GM12891 (cell line): ENCODE data around the gene E2F6.

Experiments used
- DNase-seq: peaks from one replicate; pipeline ENCODE4 v3.0.0; 2011; ENCODE audit warnings: low spot score; ENCODE audit not compliant: insufficient read length
- FAIRE-seq: peaks from 2 replicates; lab custom pipeline; 2011; peaks lifted over from hg19 to GRCh38; lab: Jason Lieb, UNC
- PAX5 ChIP-seq: IDR thresholded peaks from 2 replicates; pipeline ENCODE4 v1.6.1; 2011; ENCODE audit warnings: low read length, moderate library complexity, mild to moderate bottlenecking; ENCODE audit not compliant: insufficient read depth, severe bottlenecking
- POLR2A ChIP-seq: IDR thresholded peaks from 2 replicates; pipeline ENCODE4 v1.6.1; 2011; ENCODE audit warnings: low read depth, low read length, control low read depth
- POLR2AphosphoS5 ChIP-seq: IDR thresholded peaks from 2 replicates; pipeline ENCODE4 v1.6.1; 2011; ENCODE audit warnings: low read depth, low read length, control low read depth
- POU2F2 ChIP-seq: IDR thresholded peaks from 2 replicates; pipeline ENCODE4 v1.6.1; 2011; ENCODE audit warnings: low read depth, mild to moderate bottlenecking, control low read depth, low read length, moderate library complexity
- SPI1 ChIP-seq: IDR thresholded peaks from 2 replicates; pipeline ENCODE4 v1.6.1; 2011; ENCODE audit warnings: low read depth, low read length, control low read depth
- TAF1 ChIP-seq: IDR thresholded peaks from 2 replicates; pipeline ENCODE4 v1.6.1; 2011; ENCODE audit warnings: low read depth, low read length, control low read depth

The E2F6 gene

GRCh38 chr2:11416931-11417330 lies 49.0 kb downstream of the E2F6 start:
- no peak for TF ChIP-seq POLR2A
- TF ChIP-seq POLR2AphosphoS5, result no peak
- TF ChIP-seq TAF1, result no peak
- no peak for TF ChIP-seq POU2F2
- no peak for TF ChIP-seq SPI1
- FAIRE-seq, result no peak
- no peak for DNase-seq

DNA sequence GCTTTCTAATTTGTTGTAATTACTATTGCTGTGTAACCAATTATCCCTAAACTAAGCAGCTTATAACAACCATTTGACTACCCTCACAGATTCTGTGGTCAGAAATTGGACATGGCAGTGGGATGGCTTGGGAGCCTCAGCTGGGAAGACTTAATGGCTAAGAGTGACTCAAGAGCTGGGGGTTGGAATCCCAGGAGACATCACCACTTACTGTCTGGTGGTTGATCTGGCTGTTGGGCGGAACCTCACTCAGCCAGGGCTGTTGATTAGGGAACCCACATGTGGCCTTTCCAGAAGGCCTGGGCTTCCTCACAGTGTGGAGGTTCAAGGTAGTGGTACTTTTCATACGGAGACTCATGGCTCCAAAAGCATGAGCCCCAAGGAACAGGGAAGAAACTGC lies 49.8 kb downstream of the E2F6 start:
- DNase-seq (no peak), FAIRE-seq (no peak)
- TF ChIP-seq SPI1 (no peak), POLR2A (no peak), PAX5 (no peak), TAF1 (no peak), POU2F2 (no peak), POLR2AphosphoS5 (no peak)

- DNase-seq (no peak), FAIRE-seq (no peak)
- TF ChIP-seq POLR2A (no peak), POU2F2 (no peak), PAX5 (no peak), POLR2AphosphoS5 (no peak), TAF1 (no peak), SPI1 (no peak)
Measured at GRCh38 chr2:11414372-11415124, 51.4 kb downstream of the E2F6 start.

DNA sequence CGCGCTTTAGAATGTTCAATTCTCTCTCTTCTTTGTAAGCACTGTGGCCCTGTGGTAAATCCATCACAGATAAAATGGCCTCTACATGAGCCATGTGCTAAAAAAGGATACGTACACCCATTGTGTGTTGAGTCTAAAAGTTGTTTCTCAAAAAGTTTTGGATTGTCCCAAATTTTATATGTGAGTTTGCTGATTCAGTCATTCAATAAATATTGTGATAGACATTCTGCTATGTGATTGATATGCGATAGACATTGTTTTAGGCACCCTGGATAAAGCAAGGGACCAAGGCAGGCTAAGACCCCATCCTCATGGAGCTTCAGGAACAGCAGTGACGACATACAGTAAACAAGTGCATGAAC lies 53.5 kb downstream of the E2F6 start:
- DNase-seq, result no peak
- TF ChIP-seq PAX5 (no peak), POLR2A (no peak), SPI1 (no peak), TAF1 (no peak), POLR2AphosphoS5 (no peak), POU2F2 (no peak)
- FAIRE-seq, result no peak

- no peak for DNase-seq
- no peak for FAIRE-seq
- TF ChIP-seq PAX5, result no peak
- TF ChIP-seq SPI1, result peak; percentile 69
Measured at GRCh38 chr2:11411768-11412448, 54.1 kb downstream of the E2F6 start.

- DNase-seq (no peak), FAIRE-seq (no peak)
- TF ChIP-seq POU2F2, result no peak
- no peak for TF ChIP-seq PAX5
- no peak for TF ChIP-seq SPI1
- TF ChIP-seq TAF1, result no peak
- no peak for TF ChIP-seq POLR2AphosphoS5
- TF ChIP-seq POLR2A, result no peak
Measured at GRCh38 chr2:11411244-11411643, 54.7 kb downstream of the E2F6 start.

GRCh38 chr2:11410101-11410500 lies 55.9 kb downstream of the E2F6 start:
- DNase-seq (no peak), FAIRE-seq (no peak)
- TF ChIP-seq POLR2AphosphoS5, result no peak
- no peak for TF ChIP-seq SPI1
- TF ChIP-seq POU2F2, result no peak
- TF ChIP-seq POLR2A, result no peak
- TF ChIP-seq TAF1, result no peak

DNA sequence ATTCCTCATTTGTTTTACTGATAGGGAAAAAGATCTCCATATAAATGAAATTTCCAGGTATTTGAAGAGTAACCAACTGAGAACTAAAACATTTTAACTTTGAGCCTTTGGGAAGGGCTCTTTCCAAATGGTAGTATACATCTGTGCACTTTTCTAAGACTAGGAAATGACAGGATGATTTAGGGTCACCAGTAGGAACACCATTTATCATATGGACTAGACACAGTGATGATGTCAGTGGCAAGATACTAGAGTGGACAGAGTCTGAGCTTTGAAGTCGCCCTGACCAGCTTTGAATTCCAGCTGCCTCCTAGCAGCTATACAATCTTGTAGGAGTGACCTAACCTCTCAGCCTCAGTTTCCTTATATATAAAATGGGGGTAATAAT lies 56.4 kb downstream of the E2F6 start:
- DNase-seq (no peak), FAIRE-seq (no peak)
- no peak for TF ChIP-seq TAF1
- TF ChIP-seq POLR2A, result no peak
- no peak for TF ChIP-seq POU2F2
- TF ChIP-seq PAX5, result no peak
- TF ChIP-seq POLR2AphosphoS5, result no peak
- TF ChIP-seq SPI1, result no peak

GRCh38 chr2:11408959-11409571 lies 56.9 kb downstream of the E2F6 start:
- FAIRE-seq (no peak), DNase-seq (no peak)
- TF ChIP-seq POLR2A (no peak), SPI1 (no peak), POLR2AphosphoS5 (no peak), POU2F2 (no peak), PAX5 (no peak), TAF1 (no peak)

DNA sequence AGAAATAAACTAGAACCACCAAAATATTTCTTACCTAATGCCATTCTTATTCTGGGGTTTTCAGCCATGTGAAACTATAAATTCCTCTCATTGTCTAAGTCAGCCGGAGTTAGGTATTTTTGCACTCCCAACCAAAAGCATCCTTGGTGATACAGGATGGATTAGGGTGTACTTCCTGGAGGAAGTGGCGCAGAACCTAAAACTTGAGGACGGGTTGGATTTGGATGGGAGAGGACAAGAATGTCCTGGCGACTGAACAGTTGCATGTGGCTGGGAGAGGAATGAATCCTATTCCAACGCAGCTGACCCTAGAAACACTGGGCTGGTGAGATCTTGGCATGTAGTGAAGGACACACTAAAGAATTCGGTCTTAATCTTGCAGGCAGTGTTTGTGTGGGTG lies 58.5 kb downstream of the E2F6 start:
- DNase-seq (no peak), FAIRE-seq (no peak)
- no peak for TF ChIP-seq POLR2AphosphoS5
- TF ChIP-seq POU2F2, result no peak
- no peak for TF ChIP-seq TAF1
- no peak for TF ChIP-seq SPI1
- no peak for TF ChIP-seq PAX5
- TF ChIP-seq POLR2A, result no peak
